ENCODE data around the gene TBC1D22A. TPM values are rescaled to one million over a fixed set of nuclear protein-coding genes. Genes with fewer than 3 reads are reported as not detected.

The TBC1D22A gene
- total RNA-seq, 1 experiment from 2014 or later, result 20.9 TPM

DNA sequence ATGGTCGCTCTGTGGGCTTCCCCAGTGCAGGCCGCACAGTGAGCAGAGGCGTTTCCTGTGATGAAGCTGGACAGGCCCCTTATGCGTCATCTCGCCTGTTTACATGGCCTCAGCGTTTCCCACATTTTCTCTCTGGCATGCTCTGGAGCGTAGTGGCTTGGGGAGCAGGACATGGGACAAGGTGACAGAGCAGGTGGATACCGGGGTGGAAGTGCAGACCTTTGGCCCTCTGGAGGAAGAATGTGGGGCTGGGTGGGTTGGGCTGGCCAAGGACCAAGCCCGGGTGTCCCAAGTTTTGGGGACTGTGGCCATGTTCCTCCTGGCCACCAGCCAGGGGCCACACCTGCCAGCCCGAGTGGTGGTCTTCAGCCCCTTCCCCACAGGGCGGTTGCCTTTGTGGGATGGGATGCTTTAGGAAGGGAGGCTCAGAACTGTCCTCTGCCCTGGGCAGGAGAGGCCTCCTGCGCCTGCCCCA lies 446.6 kb downstream of the TBC1D22A start:
- POLR2A ChIA-PET, result no interaction called here

More for the DNA sequence above, 446.6 kb downstream of the TBC1D22A start:
- Histone ChIP-seq H3K27ac (ENCODE audit: low read depth, low read length) (no peak overlapping the region), H3K36me3 (ENCODE audit: control insufficient read depth in 1 of 2, insufficient read depth in 2 of 2, low read length in 2 of 2) (no peaks in the 10 kb centered on the region), H3K9me3 (ENCODE audit: control insufficient read depth in 1 of 2, insufficient read depth in 1 of 2, low read depth in 1 of 2, low read length in 2 of 2) (no peaks in the 10 kb centered on the region), H2AFZ (ENCODE audit: low read depth, low read length, poor library complexity, severe bottlenecking) (no peak overlapping the region), H3K4me3 (replicated peaks in 1 of 2; ENCODE audit: low read depth in 1 of 2, low read length in 2 of 2) (no peak overlapping the region), H3K4me1 (ENCODE audit: control insufficient read depth in 1 of 2, insufficient read depth in 2 of 2, low read length in 2 of 2) (no peaks in the 10 kb centered on the region), H3K9ac (ENCODE audit: low read length) (no peak overlapping the region), H3K4me2 (ENCODE audit: low read length) (no peak overlapping the region), H4K20me1 (ENCODE audit: insufficient read depth) (no peaks in the 10 kb centered on the region), H3K9me2 (ENCODE audit: insufficient read depth) (no peaks in the 10 kb centered on the region), H3K27me3 (ENCODE audit: insufficient read depth, low read length) (no peaks in the 10 kb centered on the region), H3K79me2 (ENCODE audit: insufficient read depth, low read length) (no peaks in the 10 kb centered on the region)
- TF ChIP-seq SRF (IDR thresholded peaks at IDR 0.05; ENCODE audit: low read depth), result no peak
- no peak for TF ChIP-seq ELF1 (IDR thresholded peaks at IDR 0.05; ENCODE audit: borderline replicate concordance, low read depth)
- no peak for TF ChIP-seq POLR2A (IDR thresholded peaks at IDR 0.05; ENCODE audit: borderline replicate concordance, extremely low read depth, insufficient read depth, insufficient read length)
- TF ChIP-seq, protein P1, sequence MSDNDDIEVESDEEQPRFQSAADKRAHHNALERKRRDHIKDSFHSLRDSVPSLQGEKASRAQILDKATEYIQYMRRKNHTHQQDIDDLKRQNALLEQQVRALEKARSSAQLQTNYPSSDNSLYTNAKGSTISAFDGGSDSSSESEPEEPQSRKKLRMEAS (IDR thresholded peaks at IDR 0.05), result no peak
- TF ChIP-seq CBX3 (IDR thresholded peaks at IDR 0.05; ENCODE audit: low read depth), result no peak
- no peak for TF ChIP-seq SP1 (IDR thresholded peaks at IDR 0.05; ENCODE audit: low read depth)
- no peak for TF ChIP-seq EZH2phosphoT487 (IDR thresholded peaks at IDR 0.05; ENCODE audit: borderline replicate concordance)
- no peak for TF ChIP-seq CTCF (IDR thresholded peaks at IDR 0.05 in 2 of 3, conservative IDR thresholded peaks at IDR 0.05 in 1 of 3; ENCODE audit: borderline replicate concordance in 1 of 3, insufficient read depth in 1 of 3, low read depth in 2 of 3, low read length in 2 of 3)
- no peak for TF ChIP-seq EGR1 (IDR thresholded peaks at IDR 0.05; ENCODE audit: low read depth)
- no peak for TF ChIP-seq YY1 (IDR thresholded peaks at IDR 0.05; ENCODE audit: extremely low read depth, insufficient replicate concordance, low read depth, low read length)
- TF ChIP-seq EZH2 (IDR thresholded peaks at IDR 0.05), result no peak
- TF ChIP-seq, protein P2, sequence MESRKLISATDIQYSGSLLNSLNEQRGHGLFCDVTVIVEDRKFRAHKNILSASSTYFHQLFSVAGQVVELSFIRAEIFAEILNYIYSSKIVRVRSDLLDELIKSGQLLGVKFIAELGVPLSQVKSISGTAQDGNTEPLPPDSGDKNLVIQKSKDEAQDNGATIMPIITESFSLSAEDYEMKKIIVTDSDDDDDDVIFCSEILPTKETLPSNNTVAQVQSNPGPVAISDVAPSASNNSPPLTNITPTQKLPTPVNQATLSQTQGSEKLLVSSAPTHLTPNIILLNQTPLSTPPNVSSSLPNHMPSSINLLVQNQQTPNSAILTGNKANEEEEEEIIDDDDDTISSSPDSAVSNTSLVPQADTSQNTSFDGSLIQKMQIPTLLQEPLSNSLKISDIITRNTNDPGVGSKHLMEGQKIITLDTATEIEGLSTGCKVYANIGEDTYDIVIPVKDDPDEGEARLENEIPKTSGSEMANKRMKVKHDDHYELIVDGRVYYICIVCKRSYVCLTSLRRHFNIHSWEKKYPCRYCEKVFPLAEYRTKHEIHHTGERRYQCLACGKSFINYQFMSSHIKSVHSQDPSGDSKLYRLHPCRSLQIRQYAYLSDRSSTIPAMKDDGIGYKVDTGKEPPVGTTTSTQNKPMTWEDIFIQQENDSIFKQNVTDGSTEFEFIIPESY (IDR thresholded peaks at IDR 0.05; ENCODE audit: extremely low read depth, insufficient replicate concordance, low read length), result no peak
- no peak for TF ChIP-seq SIN3A (IDR thresholded peaks at IDR 0.05; ENCODE audit: low read depth)
- TF ChIP-seq REST (IDR thresholded peaks at IDR 0.05; ENCODE audit: low read depth), result no peak
- no peak for TF ChIP-seq POLR2AphosphoS5 (IDR thresholded peaks at IDR 0.05; ENCODE audit: low read depth, low read length)
- no peak for TF ChIP-seq JUND (IDR thresholded peaks at IDR 0.05)
- TF ChIP-seq FOSL1 (IDR thresholded peaks at IDR 0.05; ENCODE audit: low read depth), result no peak
- TF ChIP-seq ZFX (IDR thresholded peaks at IDR 0.05), result no peak
- CTCF ChIA-PET, result no interaction called here
- RAD21 ChIA-PET (ENCODE audit: low non-redundant PET in 1 of 2, low total read pairs in 2 of 2, uncharacterized antibody in 2 of 2, unreplicated experiment in 2 of 2), result no interaction called here
- BruUV-seq (replicated peaks), result no TSS peak
- ATAC-seq (no peak), DNase-seq (ENCODE audit: low read depth, low spot score) (no peak)
- intact Hi-C loops (cut with micrococcal nuclease), result no loop called here
